IMR-90 (cell line): ENCODE measurements around the gene RBM41. TPM values are rescaled to one million over a fixed set of nuclear protein-coding genes. Genes with fewer than 3 reads are reported as not detected.

Experiments
- ATAC-seq: fragments of 200-7000 bp; cut with Tn5 transposase; 2 replicates; pipeline ENCODE4 v1.9.1; 2020; ENCODE audit warnings: low read depth, mild to moderate bottlenecking, moderate library complexity
- BruUV-seq: library from RNA; stranded (reverse); fragments of 400-500 nt; replicated peaks from 2 replicates; lab custom pipeline; 2021; lab: Mats Ljungman, UMichigan
- CTCF ChIA-PET: fragments of 300-600 bp; formaldehyde crosslinking; extraction: SDS; loops from one replicate; lab custom pipeline; 2021; ENCODE audit warnings: antibody characterized with exemption; lab: Yijun Ruan, JAX
- POLR2A ChIA-PET: fragments of 300-600 bp; sonication (Branson Sonifier 250); formaldehyde crosslinking; loops from one replicate; lab custom pipeline; 2022; ENCODE audit warnings: antibody characterized with exemption; ENCODE audit not compliant: unreplicated experiment; lab: Charles Lee
- DNase-seq: peaks from one replicate; pipeline ENCODE4 v3.0.0; 2013
- H2AFZ ChIP-seq: replicated peaks from 2 replicates; pipeline ENCODE3; 2013; ENCODE audit warnings: low read length, mild to moderate bottlenecking; ENCODE audit not compliant: poor library complexity
- H2AK5ac ChIP-seq: 2 replicates; pipeline ENCODE4 v1.6.1; 2013; ENCODE audit warnings: low read depth, low read length, inconsistent platforms
- H2AK9ac ChIP-seq: replicated peaks from 2 replicates; pipeline ENCODE3; 2013; ENCODE audit warnings: mild to moderate bottlenecking, low read depth, low read length, moderate library complexity; ENCODE audit not compliant: poor library complexity
- H2BK120ac ChIP-seq: 2 replicates; pipeline ENCODE4 v1.6.1; 2013; ENCODE audit warnings: low read depth, low read length, inconsistent platforms
- H2BK15ac ChIP-seq: 3 replicates; pipeline ENCODE4 v1.6.1; 2013; ENCODE audit warnings: low read depth, low read length, inconsistent platforms
- H2BK20ac ChIP-seq: 2 replicates; pipeline ENCODE4 v1.6.1; 2013; ENCODE audit warnings: low read depth, mild to moderate bottlenecking, inconsistent platforms, low read length, moderate library complexity
- H2BK5ac ChIP-seq: 2 replicates; pipeline ENCODE4 v1.6.1; 2013; ENCODE audit warnings: mild to moderate bottlenecking, low read depth, low read length, inconsistent platforms; ENCODE audit not compliant: poor library complexity, severe bottlenecking
- H3K14ac ChIP-seq: replicated peaks from 2 replicates; pipeline ENCODE4 v1.6.1; 2013; ENCODE audit warnings: low read depth, low read length, inconsistent platforms
- H3K18ac ChIP-seq: 2 replicates; pipeline ENCODE4 v1.6.1; 2013; ENCODE audit warnings: low read depth, low read length, control low read depth
- H3K23ac ChIP-seq: 2 replicates; pipeline ENCODE4 v1.6.1; 2013; ENCODE audit warnings: low read depth, low read length, inconsistent platforms
- H3K27ac ChIP-seq: 2 replicates; pipeline ENCODE4 v1.5.1; 2013; ENCODE audit warnings: mild to moderate bottlenecking, control low read depth, low read length; ENCODE audit not compliant: insufficient read depth
- H3K27me3 ChIP-seq: 2 replicates; pipeline ENCODE4 v1.6.1; 2013; ENCODE audit warnings: low read length; ENCODE audit not compliant: control insufficient read depth, insufficient read depth
- H3K36me3 ChIP-seq: 2 replicates; pipeline ENCODE4 v1.6.1; 2013; ENCODE audit warnings: low read length, mixed read lengths; ENCODE audit not compliant: control insufficient read depth, insufficient read depth
- H3K4ac ChIP-seq: 2 replicates; pipeline ENCODE4 v1.6.1; 2013; ENCODE audit warnings: low read depth, low read length, inconsistent platforms
- H3K4me1 ChIP-seq: 2 replicates; pipeline ENCODE4 v1.6.1; 2013; ENCODE audit warnings: low read length, mixed read lengths; ENCODE audit not compliant: control insufficient read depth, insufficient read depth
- H3K4me2 ChIP-seq: 2 replicates; pipeline ENCODE4 v1.6.1; 2013; ENCODE audit warnings: low read depth, mild to moderate bottlenecking, control low read depth, low read length, moderate library complexity
- H3K4me3 ChIP-seq: 2 replicates; pipeline ENCODE4 v1.5.1; 2013; ENCODE audit warnings: low read depth, mild to moderate bottlenecking, control low read depth, low read length, moderate library complexity; ENCODE audit not compliant: insufficient read depth
- H3K56ac ChIP-seq: 2 replicates; pipeline ENCODE4 v1.6.1; 2013; ENCODE audit warnings: low read length, inconsistent platforms; ENCODE audit not compliant: insufficient read depth; ENCODE audit errors: extremely low read depth
- H3K79me1 ChIP-seq, 2 experiments: 2 replicates each; pipeline ENCODE4 v1.6.1; 2013; ENCODE audit warnings: low read length in 2 of 2, inconsistent platforms in 1 of 2, low read depth in 1 of 2
- H3K9ac ChIP-seq: 2 replicates; pipeline ENCODE4 v1.6.1; 2013; ENCODE audit warnings: low read depth, low read length, control low read depth
- H3K9me1 ChIP-seq: 2 replicates; pipeline ENCODE4 v1.6.1; 2013; ENCODE audit warnings: low read length, inconsistent platforms; ENCODE audit not compliant: insufficient read depth
- H3K9me3 ChIP-seq: 2 replicates; pipeline ENCODE4 v1.6.1; 2013; ENCODE audit warnings: low read length; ENCODE audit not compliant: control insufficient read depth, insufficient read depth
- H4K20me1 ChIP-seq: 2 replicates; pipeline ENCODE4 v1.6.1; 2013; ENCODE audit warnings: low read length, inconsistent platforms; ENCODE audit not compliant: insufficient read depth
- H4K5ac ChIP-seq: 2 replicates; pipeline ENCODE4 v1.6.1; 2013; ENCODE audit warnings: mild to moderate bottlenecking, low read depth, low read length, control low read depth
- H4K8ac ChIP-seq, 2 experiments: 2 replicates each; pipeline ENCODE4 v1.6.1; 2013; ENCODE audit warnings: low read depth in 2 of 2, low read length in 2 of 2, control low read depth in 1 of 2, inconsistent platforms in 1 of 2
- H4K91ac ChIP-seq: 2 replicates; pipeline ENCODE4 v1.6.1; 2013; ENCODE audit warnings: low read depth, low read length, inconsistent platforms; ENCODE audit not compliant: insufficient read depth
- BHLHE40 ChIP-seq: fragments of 150-350 bp; IDR thresholded peaks from 2 replicates; pipeline ENCODE4 v1.6.1; 2016; ENCODE audit warnings: mild to moderate bottlenecking, low read depth, low read length
- CTCF ChIP-seq: conservative IDR thresholded peaks from 2 replicates; pipeline ENCODE4 v1.5.1; 2012; ENCODE audit warnings: mild to moderate bottlenecking, low read depth, low read length, improper control_type of control experiment
- WGBS, 2 experiments: methylation state at CpG; one replicate each; pipeline versions ENCODE4 v1.1.5 to v1.1.7; 2013; ENCODE audit warnings: missing lambda C conversion rate in 2 of 2; ENCODE audit not compliant: insufficient read length in 1 of 2; ENCODE audit errors: extremely low coverage in 2 of 2; 5-methylcytosine and 5-hydroxymethylcytosine counted together
- dilution Hi-C: fragments of 300-500 bp; cut with HindIII; formaldehyde crosslinking; loops from one replicate; pipeline ENCODE4 v1.14.3; 2018; ENCODE audit warnings: low sequenced_read_pairs; ENCODE audit not compliant: unreplicated experiment
- in situ Hi-C: fragments of 300-500 bp; cut with MboI; formaldehyde crosslinking; loops from 3 replicates; pipeline ENCODE4 v1.14.3; 2019; ENCODE audit warnings: low sequenced_read_pairs, inconsistent platforms, mixed read lengths
- intact Hi-C: fragments of 100-400 bp; cut with micrococcal nuclease; formaldehyde crosslinking; loops from 2 replicates; pipeline ENCODE4 v1.10.0; 2022
- polyA plus RNA-seq, 3 experiments: library from polyadenylated mRNA; depleted of rRNA; stranded (reverse); fragments of >200 nt; gene quantifications; 2 replicates each; pipeline ENCODE4 v1.2.3, GENCODE V29; 2012; ENCODE audit warnings: low replicate concordance in 1 of 3
- total RNA-seq: library from RNA; depleted of rRNA; stranded (reverse); fragments of >200 nt; gene quantifications from 2 replicates; pipeline ENCODE4 v1.2.3, GENCODE V29; 2012

The RBM41 gene
- total and polyA plus RNA-seq, 2 of the 4 experiments (the other 2 are of a cell fraction): 3.9 to 8.6 TPM

GRCh38 chrX:107102980-107103379 lies 15.6 kb downstream of the RBM41 start:
- Histone ChIP-seq H3K4ac (no peak overlapping the region), H4K91ac (no peak overlapping the region), H3K18ac (no peak overlapping the region), H3K4me1 (no peaks in the 10 kb centered on the region), H2AK5ac (no peak overlapping the region), H3K9ac (no peak overlapping the region), H3K9me1 (no peaks in the 10 kb centered on the region), H2BK15ac (no peak overlapping the region), H2BK5ac (no peak overlapping the region), H3K9me3 (no peaks in the 10 kb centered on the region), H3K36me3 (no peaks in the 10 kb centered on the region), H3K4me3 (no peak overlapping the region), H4K20me1 (no peaks in the 10 kb centered on the region), H4K8ac (no peak overlapping the region), H2BK120ac (no peak overlapping the region), H2AK9ac (no peak overlapping the region), H3K4me2 (no peak overlapping the region), H2AFZ (no peak overlapping the region), H3K56ac (no peak overlapping the region), H4K5ac (no peak overlapping the region), H3K27ac (no peak overlapping the region), H3K23ac (no peak overlapping the region), H3K79me1 (peaks cover 0 to 7% of the 10 kb centered on the region in 2 experiments; a peak in 1 of 4 replicates), H2BK20ac (no peak overlapping the region), H3K14ac (no peak overlapping the region), H3K27me3 (no peaks in the 10 kb centered on the region)
- in situ Hi-C loops (no loop called here), intact Hi-C loops (no loop called here), dilution Hi-C loops (no loop called here)
- BruUV-seq: no TSS peak
- ChIA-PET POLR2A (no interaction called here), CTCF (no interaction called here)
- DNase-seq (peak; percentile 7), ATAC-seq (no peak)
- TF ChIP-seq CTCF (0 out of 2 replicates have a peak, but pooled peaks have one; percentile 11), BHLHE40 (no peak)
- WGBS, 2 experiments: no CpG with 5 or more reads among the region's 1 CpG
